Cardiac septum (tissue), 1 donor: ENCODE data around the gene DIP2A. TPM values are rescaled to one million over a fixed set of nuclear protein-coding genes. Genes with fewer than 3 reads are reported as not detected.

Experiments
- DNase-seq: peaks from one replicate; pipeline ENCODE4 v3.0.0-alpha.2; 2020; ENCODE audit warnings: low spot score
- intact Hi-C: fragments of 100-400 bp; cut with DNase I; formaldehyde crosslinking; loops from one replicate; pipeline ENCODE4 v1.14.0; 2022
- total RNA-seq: library from RNA; stranded (reverse); fragmentation: NEBNext Ultra II Directional; extraction: Animal tissue kit (Norgen Biotek cat#: 25700); gene quantifications from one replicate; pipeline ENCODE4 v1.2.1, GENCODE V29; 2021
- donor health status: DM: no; HTN: no; CAD: no.

Gene DIP2A
- total RNA-seq, 1 donor from 2014 or later: 38.9 TPM

DNA sequence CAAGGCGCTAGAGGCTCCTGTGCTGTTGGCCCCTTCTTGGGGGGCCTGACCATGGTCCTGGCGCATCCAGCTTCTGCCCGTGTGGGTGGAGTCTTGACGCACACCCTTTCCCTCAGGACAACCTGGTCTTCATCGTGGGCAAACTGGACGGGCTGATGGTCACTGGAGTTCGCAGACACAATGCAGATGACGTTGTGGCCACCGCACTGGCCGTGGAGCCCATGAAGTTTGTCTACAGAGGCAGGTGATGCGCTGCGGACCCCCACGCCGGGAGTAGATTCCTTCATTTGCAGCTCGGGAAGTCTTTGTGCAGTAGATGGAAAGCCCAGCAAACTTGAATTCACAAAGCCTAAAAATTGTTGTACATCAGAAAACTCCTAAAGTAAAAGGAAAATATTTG lies 88.1 kb downstream of the DIP2A start:
- DNase-seq: no peak
- intact Hi-C loops: no loop called here

DNA sequence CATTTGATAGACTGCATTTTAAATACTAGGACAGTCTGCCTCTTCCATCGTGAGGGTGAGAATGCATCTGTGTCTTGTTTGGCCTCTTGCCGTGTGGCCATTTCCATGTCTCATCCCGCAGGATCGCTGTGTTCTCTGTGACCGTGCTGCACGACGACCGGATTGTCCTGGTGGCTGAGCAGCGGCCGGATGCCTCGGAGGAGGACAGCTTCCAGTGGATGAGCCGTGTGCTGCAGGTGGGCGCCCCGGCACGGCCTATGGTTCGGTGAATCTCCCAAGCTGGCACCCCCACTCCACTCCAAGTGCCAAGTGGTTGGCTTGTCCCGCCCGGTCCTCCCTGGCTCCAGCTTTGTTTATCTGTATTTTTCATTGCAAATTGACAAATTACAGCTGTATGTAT lies 91.0 kb downstream of the DIP2A start:
- intact Hi-C loops: no loop called here
- DNase-seq: no peak

- no peak for DNase-seq
- intact Hi-C loops: no loop called here
These were observed 91.6 kb downstream of the DIP2A start for GRCh38 chr21:46550116-46550941.

- intact Hi-C loops: no loop called here
- DNase-seq: peak; percentile 87
These were observed 93.0 kb downstream of the DIP2A start for GRCh38 chr21:46551636-46552241.

GRCh38 chr21:46552274-46552673 lies 93.6 kb downstream of the DIP2A start:
- DNase-seq: no peak
- intact Hi-C loops: no loop called here

DNA sequence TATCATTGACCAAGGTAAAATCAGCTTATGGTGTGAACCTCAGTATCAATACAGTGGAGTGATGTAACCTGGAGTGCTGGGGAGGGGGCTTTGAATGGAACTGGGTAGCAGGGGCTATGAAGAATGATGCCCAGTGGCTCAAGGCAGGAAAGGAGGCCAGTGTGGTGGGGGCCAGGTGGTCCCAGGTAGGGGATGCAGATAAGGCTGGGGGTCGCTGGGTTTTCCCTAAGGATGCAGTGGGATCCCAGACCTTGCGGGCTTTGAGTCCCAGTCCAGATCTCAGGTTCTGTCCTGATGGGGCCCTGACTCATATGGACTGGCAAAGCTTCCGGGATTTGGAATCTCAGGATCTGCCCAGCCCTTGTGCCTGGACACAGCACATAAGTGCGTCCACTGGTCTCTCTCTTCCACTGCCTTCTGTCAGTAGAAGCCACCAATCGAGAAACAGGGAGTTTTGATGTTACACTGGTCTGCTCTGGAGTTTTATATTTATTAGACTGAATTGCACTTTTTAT lies 94.2 kb downstream of the DIP2A start:
- intact Hi-C loops: no loop called here
- no peak for DNase-seq

DNA sequence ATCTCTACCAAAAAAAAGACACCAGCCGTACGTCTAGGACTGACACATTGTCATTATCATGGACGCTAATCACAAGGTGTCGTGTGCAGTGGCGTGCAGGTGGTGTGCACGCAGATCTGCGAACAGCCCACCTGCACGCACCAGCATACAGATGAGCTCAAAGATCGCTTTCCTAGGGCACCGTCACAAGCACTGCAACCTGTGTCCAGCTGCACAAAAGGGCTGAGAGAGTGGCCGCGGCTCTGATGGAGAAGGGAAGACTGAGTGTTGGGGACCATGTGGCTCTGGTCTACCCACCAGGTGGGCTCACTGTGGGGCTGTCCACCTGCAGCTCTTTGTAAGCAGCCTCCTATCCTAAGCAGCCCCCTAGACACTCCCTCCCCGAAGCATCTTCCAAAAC lies 95.3 kb downstream of the DIP2A start:
- intact Hi-C loops: no loop called here
- no peak for DNase-seq

GRCh38 chr21:46554431-46555224 lies 95.9 kb downstream of the DIP2A start:
- intact Hi-C loops: no loop called here
- peak; percentile 70 for DNase-seq

- DNase-seq: no peak
- intact Hi-C loops: no loop called here
These were observed 96.5 kb downstream of the DIP2A start for GRCh38 chr21:46555225-46555617.

DNA sequence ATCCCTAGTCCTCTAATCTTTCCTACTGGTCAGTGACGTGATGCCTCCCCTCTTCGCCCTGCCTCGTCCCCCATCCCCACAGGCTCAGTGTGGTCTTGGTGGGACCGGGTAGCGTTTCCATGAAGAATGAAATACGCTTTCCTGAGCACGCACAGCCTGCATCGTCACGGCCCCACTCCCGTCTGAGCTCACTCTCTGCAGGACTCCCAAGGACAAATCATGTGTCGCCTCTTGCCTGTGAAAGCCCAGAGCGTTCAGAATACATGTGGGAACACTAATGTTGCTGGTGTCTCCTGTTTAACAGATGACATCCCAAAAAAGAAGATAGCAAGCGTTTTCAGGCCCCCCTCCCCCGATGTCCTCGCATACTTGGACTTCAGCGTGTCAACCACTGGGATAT lies 97.0 kb downstream of the DIP2A start:
- intact Hi-C loops: no loop called here
- DNase-seq: no peak

DNA sequence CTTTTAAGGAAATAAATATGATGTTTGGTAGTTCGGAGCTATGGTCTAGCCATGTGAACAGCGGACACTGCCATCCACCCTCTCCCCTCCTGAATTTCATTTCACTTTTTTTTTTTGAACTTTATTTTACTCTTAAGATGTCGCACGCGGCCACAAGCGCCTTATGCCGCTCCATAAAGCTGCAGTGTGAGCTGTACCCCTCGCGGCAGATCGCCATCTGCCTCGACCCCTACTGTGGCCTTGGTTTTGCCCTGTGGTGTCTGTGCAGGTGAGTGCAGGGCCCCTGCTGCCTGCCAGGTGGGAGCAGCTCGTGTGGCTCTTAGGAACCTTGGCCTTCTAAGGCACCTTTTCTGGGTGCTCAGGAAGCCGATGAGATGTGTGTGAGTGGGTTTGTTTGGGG lies 98.1 kb downstream of the DIP2A start:
- no peak for DNase-seq
- intact Hi-C loops: no loop called here

DNA sequence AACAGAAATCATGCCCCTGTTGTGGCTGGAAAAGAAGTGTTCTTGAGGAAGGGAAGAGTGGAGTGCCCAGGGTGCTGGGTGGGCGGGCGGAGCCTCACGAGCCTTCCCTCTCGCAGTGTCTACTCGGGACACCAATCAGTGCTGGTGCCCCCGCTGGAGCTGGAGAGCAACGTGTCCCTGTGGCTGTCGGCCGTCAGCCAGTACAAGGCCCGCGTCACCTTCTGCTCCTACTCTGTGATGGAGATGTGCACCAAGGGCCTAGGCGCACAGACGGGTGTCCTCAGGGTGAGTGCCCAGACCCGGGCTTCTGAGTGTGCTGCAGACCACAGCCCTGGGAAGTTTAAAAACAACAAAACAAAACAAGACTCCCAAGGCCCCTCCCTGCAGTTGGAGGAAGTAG lies 98.8 kb downstream of the DIP2A start:
- intact Hi-C loops: no loop called here
- peak; percentile 62 for DNase-seq

GRCh38 chr21:46557919-46558392 lies 99.3 kb downstream of the DIP2A start:
- intact Hi-C loops: no loop called here
- DNase-seq: peak; percentile 49

- DNase-seq: no peak
- intact Hi-C loops: no loop called here
These were observed 100.7 kb downstream of the DIP2A start for GRCh38 chr21:46559291-46559983.

- intact Hi-C loops: no loop called here
- DNase-seq: peak; percentile 71
These were observed 102.1 kb downstream of the DIP2A start for GRCh38 chr21:46560568-46561444.

DNA sequence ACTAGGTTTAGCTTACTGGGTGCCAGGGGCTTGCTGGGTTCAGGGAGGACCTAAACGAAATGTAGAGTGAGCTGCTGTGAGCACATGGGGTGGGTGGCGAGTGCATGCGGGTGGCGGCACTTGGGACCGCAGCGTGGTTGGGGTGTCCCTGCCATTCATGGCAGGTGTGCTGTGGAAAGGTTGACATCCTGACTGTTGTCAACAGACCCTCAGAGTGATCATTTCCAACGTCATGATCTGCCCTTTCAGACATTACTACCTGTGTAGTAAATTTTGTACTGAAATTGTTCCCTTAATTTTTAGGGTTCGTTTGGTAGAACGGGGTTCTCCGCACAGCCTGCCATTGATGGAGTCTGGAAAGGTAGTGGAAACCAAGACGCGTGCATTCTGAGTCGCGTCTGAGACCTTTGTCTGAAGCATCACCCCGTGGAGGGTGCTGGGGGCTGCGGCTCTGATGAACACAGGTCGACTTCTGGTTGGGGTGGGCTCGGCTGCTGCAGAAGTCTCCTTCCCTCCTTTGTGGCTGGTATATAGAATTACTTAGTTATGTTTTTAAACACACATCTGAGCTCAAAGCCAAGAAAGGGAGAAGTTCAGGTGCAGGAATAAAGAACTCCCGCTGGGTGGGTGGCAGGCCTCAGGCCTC lies 102.9 kb downstream of the DIP2A start:
- intact Hi-C loops: no loop called here
- no peak for DNase-seq

GRCh38 chr21:46562472-46562871 lies 103.8 kb downstream of the DIP2A start:
- DNase-seq: peak; percentile 68
- intact Hi-C loops: no loop called here

DNA sequence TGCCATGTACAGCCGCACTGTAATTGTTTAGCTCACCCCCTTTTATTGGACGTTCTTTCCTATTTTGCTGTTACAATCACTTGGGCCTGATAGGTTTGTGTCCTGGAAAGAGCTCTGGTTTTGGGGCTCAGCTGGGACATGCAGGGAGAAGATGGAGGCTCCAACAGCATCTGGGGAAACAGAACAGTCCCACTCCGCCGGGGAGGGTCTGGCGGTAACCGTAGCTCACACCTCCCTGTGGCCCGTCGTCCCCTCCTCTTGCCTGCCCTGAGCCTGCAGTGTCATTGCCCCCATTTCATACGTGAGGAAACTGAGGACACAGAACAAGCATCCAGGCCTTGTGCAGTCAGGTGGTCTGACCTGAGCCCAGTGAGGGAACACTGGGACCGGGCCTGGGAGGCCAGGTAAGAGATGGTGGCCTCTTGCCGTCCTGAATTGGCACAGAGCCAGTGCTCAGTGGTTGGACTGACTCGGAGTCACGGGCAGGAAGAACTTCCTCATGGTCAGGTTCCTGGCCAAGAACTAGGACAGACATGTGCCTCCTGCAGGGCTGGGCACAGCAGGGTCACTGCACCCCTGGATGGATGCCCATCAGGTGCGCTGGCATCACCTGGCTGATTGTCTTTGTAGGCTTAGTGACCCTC lies 104.4 kb downstream of the DIP2A start:
- no peak for DNase-seq
- intact Hi-C loops: no loop called here
